Stimulated activated CD8-positive, alpha-beta memory T cell treated with anti-CD3 and anti-CD28 coated beads, Interleukin-7, amount 100 ng/mL, for 24 hours (primary cell): ENCODE measurements around the gene SULT1C4.
"Not testable (repeated sequence)": the region's sequence is repeated elsewhere in the genome, so short reads cannot be mapped to it uniquely, and the experiment has no call there.

Experiments
- DNase-seq: peaks from one replicate; pipeline ENCODE4 v3.0.0-alpha.2; 2020; ENCODE audit warnings: low read depth

SULT1C4 gene

DNA sequence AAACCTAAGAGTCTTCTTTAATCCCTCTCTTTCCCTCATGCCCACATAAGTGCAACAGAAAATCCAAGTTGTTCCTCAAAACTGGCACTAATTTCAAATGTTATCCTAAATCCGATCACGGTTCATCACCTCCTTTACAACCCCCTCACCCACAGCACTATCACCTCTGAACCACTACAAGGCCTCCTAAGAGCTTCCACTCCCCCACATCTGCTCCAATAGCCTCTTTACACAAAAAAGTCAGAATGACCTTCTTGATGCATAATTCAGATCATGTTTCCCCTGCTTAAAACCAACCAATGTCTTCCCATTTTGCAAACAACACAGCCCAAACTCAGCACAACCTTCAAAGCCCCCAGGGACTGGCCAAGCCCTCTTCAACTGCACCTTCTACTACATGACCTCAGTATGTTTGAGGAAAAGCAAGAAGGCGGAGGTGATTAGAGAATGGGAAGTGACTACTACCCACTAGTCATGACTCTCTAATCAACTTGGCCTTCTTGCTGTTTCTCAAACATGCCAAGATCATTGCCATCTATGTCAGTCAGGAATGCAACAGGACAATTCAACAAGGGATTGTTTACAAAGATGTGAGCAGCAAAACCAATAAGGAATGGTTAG is 36.6 kb downstream of the SULT1C4 start:
- DNase-seq, result no peak

DNA sequence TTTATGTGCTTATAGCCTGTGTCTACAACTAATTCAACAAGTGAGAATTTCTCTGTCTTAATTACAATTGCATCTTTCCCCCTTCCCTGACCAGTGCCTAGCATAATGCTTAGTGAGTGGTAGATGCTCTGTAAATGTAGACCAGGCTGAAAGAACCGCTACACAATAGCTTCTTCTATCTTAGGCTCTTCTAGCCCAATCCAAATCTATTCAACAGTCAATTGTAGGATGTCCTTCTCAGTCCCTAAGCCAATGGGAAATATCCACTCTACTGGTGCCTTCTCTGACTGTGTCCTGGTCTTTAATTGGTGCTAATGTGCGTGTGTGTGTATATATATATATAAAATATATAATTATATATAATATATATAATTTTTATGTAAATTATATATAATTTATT is 37.2 kb downstream of the SULT1C4 start:
- DNase-seq, result no peak

DNA sequence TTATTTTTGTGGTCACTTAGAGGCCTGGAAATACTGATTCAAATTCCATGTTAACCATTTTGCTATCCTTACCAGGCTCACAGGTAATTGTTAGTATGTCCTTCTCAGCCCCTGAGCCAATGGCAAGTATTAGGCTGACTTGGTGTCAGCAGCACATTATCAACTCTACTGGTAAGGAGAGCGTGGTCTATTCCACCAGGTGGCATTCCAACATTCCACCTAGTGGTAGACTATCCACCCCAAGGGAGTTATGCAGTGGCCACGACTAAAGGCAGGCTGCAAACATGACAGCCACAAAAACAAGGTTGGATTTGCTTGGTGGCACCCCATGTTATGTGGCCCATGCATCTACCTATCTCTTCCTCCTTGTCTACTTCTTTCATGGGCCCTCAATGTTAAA is 39.5 kb downstream of the SULT1C4 start:
- DNase-seq, result no peak

DNA sequence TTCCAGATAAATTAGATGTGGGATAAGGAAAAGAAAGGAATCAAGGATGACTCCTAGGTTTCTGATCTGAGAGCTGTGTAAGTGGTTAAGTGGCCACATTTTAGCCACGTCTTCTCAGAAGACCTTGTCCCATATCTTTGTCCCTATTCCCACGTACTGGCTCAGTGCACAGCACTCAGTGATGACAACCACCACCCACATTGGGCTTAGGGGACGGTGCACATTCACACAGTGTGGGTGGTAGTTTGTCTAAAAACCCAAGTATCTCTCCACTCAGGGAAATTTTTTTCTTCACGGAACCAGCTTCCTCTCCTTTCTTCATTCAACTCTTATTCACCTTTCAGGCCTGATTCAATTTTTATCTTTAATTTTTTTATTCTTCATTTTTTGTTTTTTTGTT is 40.7 kb downstream of the SULT1C4 start:
- DNase-seq, result no peak

DNA sequence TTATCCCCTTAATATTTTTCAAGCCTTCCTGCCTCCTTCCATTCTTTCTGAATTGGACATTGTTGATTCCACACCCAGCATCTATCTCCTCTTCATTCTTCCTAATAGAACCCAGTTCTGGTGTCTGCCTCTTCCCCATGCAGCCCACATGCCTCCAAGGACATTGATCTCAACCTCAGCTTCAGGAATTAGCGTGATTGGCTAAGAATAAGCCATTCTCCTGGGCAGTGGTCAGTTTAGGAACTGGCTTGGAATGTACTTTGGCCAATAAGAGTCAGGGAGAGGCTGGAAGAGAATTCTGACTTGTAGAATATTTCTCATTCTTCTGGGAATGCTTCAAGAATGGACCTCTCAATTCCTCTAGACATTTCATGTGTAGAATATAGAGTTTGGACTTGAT is 45.3 kb downstream of the SULT1C4 start:
- DNase-seq, result no peak

DNA sequence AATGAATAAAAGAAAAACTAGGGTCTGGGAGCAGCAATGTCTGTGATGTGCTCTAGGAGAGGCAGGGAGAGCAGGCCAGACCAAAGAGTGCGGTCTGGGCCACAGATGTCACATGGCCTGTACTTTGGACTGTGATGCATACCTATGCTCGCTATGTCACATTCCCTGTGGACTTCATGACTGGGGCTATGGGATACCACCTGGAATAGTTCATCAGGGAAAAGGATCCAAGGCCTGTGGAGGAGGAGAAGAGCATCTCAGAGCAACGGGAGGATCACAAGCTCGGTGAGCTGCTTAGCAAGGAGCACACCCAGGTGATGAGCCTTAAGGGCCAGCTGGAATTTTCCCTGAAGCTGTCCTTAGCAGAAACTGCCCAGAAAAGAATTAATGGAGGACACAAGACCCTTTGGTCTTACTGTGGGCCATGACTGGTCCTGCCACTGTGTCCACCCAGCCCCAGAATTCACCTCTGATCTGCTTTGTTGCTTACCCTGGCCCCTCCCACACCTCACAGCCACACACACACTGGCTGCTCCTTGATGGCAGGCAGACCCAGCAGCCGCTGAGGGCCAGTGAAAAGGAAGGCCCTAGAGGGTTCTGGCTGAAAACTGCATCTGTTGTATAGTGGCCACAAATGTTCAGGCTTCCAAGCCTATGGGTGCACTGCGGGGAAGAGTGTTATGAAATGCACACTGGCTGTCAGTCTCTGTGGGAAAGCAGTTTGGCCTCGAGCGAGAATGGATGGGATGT is 45.9 kb downstream of the SULT1C4 start:
- no peak for DNase-seq

DNA sequence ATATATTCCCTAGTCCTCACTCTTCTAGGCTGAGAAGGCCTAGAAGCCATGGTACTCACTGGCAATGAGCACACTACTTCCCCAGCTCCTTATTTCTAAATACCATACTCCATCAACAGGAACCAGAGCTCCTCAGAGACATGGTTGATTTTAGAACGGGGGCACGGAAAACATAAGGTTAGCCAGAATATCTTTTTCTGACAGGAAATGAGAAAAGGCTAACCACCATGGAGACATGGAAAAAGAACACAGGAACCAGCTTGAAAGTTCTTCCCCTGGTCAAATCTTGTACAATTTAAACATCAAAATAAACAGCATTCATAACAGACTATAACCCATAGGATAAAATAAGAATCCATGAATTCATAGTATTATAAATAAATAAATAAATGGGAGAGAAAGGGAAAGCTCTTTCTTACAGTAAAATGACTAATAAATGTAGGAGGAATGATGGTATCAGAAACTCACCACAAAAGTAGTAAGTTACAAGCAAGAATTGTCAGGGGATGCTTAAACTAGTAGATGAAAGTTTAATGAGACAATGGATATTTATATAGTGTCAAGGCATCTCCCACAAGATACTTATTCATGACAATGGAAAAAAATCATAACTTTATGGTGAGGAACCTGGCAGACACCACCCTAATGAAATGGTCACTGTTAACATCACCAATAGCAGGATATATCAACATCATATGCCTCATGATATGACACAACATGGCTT is 50.7 kb downstream of the SULT1C4 start:
- no peak for DNase-seq

DNA sequence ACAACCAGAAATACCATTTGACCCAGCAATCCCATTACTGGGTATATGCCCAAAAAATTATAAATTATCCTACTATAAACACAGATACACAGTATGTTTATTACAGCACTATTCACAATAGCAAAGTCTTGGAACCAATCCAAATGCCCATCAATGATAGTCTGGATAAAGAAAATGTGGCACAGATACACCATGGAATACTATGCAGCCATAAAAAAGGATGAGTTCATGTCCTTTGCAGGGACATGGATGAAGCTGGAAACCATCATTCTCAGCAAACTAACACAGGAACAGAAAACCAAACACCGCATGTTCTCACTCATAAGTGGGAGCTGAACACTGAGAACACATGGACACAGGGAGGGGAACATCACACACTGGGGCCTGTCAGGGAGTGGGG is 57.8 kb downstream of the SULT1C4 start:
- not testable (repeated sequence) for DNase-seq

DNA sequence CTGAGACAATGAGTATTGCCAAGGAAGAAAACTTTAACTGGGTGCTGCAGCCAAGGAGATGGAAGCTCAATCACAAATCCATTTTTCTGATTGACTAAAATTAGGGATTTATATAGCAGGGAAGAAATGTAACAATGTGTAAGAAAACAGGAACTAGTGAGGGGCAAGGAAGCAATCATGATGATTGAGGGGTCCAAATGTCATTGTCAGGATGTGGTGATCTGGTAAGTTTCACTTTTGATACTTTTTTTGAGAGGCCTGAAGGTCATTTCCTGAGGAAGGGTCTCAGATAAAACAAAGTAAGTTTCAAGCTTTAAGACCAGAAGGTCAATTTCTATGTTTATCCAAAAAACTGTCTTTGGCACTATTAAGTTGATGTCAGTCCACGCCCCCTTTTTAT is 59.2 kb downstream of the SULT1C4 start:
- no peak for DNase-seq
